GM21528 (cell line): Measurements from ENCODE around the gene FKBP4.

ENCODE experiments used
- ATAC-seq: cut with Tn5 transposase; IDR thresholded peaks from one replicate; pipeline ENCODE4 v1.9.1; 2021; ENCODE audit warnings: mild to moderate bottlenecking, moderate library complexity; ENCODE audit not compliant: unreplicated experiment, low FRiP score

The FKBP4 gene

GRCh38 chr12:2811801-2812200, 17.0 kb downstream of the FKBP4 start:
- no peak for ATAC-seq

GRCh38 chr12:2812290-2813213, 17.8 kb downstream of the FKBP4 start, which contains the start of gene ITFG2:
TSS of gene ITFG2 (plus strand) at chr12:2812668. CDS start at chr12:2812761, 93 bp downstream.
- peak; percentile 94 for ATAC-seq

GRCh38 chr12:2813214-2814185, 18.7 kb downstream of the FKBP4 start:
- no peak for ATAC-seq

- ATAC-seq = no peak
Measured at GRCh38 chr12:2819810-2820209, 25.0 kb downstream of the FKBP4 start.

GRCh38 chr12:2820432-2820831, 25.7 kb downstream of the FKBP4 start:
- ATAC-seq = no peak

GRCh38 chr12:2823483-2823882, 28.7 kb downstream of the FKBP4 start:
- no peak for ATAC-seq

- no peak for ATAC-seq
Measured at GRCh38 chr12:2824541-2824940, 29.8 kb downstream of the FKBP4 start.

- no peak for ATAC-seq
Measured at GRCh38 chr12:2825132-2825531, 30.4 kb downstream of the FKBP4 start.

GRCh38 chr12:2826036-2826435, 31.3 kb downstream of the FKBP4 start:
- ATAC-seq = no peak

- ATAC-seq = no peak
Measured at GRCh38 chr12:2826721-2827515, 32.1 kb downstream of the FKBP4 start.

GRCh38 chr12:2829275-2829674, 34.5 kb downstream of the FKBP4 start:
- ATAC-seq = no peak

- ATAC-seq = no peak
Measured at GRCh38 chr12:2832550-2833127, 37.9 kb downstream of the FKBP4 start.

- ATAC-seq = no peak
Measured at GRCh38 chr12:2833327-2833726, 38.6 kb downstream of the FKBP4 start.

- ATAC-seq = no peak
Measured at GRCh38 chr12:2833810-2834209, 39.0 kb downstream of the FKBP4 start.

GRCh38 chr12:2834581-2835491, 40.1 kb downstream of the FKBP4 start, which contains the start of gene NRIP2:
TSS of gene NRIP2 (minus strand) at chr12:2835035. CDS start at chr12:2834983, 52 bp downstream.
- ATAC-seq = no peak

- no peak for ATAC-seq
Measured at GRCh38 chr12:2835691-2836403, 41.1 kb downstream of the FKBP4 start.

GRCh38 chr12:2836574-2836973, 41.8 kb downstream of the FKBP4 start:
- ATAC-seq = no peak

- ATAC-seq = no peak
Measured at GRCh38 chr12:2841056-2841650, 46.4 kb downstream of the FKBP4 start.
